Measurements from ENCODE around the gene NUDT19.

Gene NUDT19

GRCh38 chr19:32750441-32751055 lies 58.9 kb downstream of the NUDT19 start:
- H3K36me3 ChIP-seq (ENCODE audit: insufficient read depth, low read length): no peaks in the 10 kb centered on the region
- no peak overlapping the region for H3K4me2 ChIP-seq (ENCODE audit: low read length)

GRCh38 chr19:32751066-32751465 lies 59.4 kb downstream of the NUDT19 start:
- Histone ChIP-seq H3K36me3 (ENCODE audit: insufficient read depth, low read length) (no peaks in the 10 kb centered on the region), H4K20me1 (ENCODE audit: insufficient read depth, low read length) (no peaks in the 10 kb centered on the region), H3K27ac (ENCODE audit: low read depth, low read length, poor library complexity, severe bottlenecking) (no peak overlapping the region), H3K27me3 (ENCODE audit: insufficient read depth, low read length) (no peaks in the 10 kb centered on the region), H2AFZ (ENCODE audit: low read length) (no peak overlapping the region), H3K9me3 (ENCODE audit: low read length) (no peaks in the 10 kb centered on the region), H3K4me3 (ENCODE audit: low read depth, low read length, poor library complexity, severe bottlenecking) (no peak overlapping the region), H3K4me2 (ENCODE audit: low read length) (no peak overlapping the region), H3K79me2 (ENCODE audit: insufficient read depth, low read length) (no peaks in the 10 kb centered on the region), H3K9ac (ENCODE audit: low read length) (no peak overlapping the region), H3K4me1 (ENCODE audit: insufficient read depth, low read length, severe bottlenecking) (no peaks in the 10 kb centered on the region), H3F3A (ENCODE audit: insufficient read depth, low read length) (no peaks in the 10 kb centered on the region), H3K9me2 (ENCODE audit: low read depth, low read length) (no peaks in the 10 kb centered on the region)
- no peak for TF ChIP-seq CTCF (IDR thresholded peaks at IDR 0.05; ENCODE audit: low read length)
- no peak for TF ChIP-seq EZH2 (IDR thresholded peaks at IDR 0.05; ENCODE audit: borderline replicate concordance, low read length)

More at GRCh38 chr19:32750441-32751055, 58.9 kb downstream of the NUDT19 start:
- Histone ChIP-seq H3K9ac (ENCODE audit: low read length) (no peak overlapping the region), H3K27ac (ENCODE audit: low read depth, low read length, poor library complexity, severe bottlenecking) (no peak overlapping the region), H3K79me2 (ENCODE audit: insufficient read depth, low read length) (no peaks in the 10 kb centered on the region), H3K27me3 (ENCODE audit: insufficient read depth, low read length) (no peaks in the 10 kb centered on the region), H3K4me1 (ENCODE audit: insufficient read depth, low read length, severe bottlenecking) (no peaks in the 10 kb centered on the region), H3K9me3 (ENCODE audit: low read length) (no peaks in the 10 kb centered on the region), H3K9me2 (ENCODE audit: low read depth, low read length) (no peaks in the 10 kb centered on the region), H2AFZ (ENCODE audit: low read length) (no peak overlapping the region), H3F3A (ENCODE audit: insufficient read depth, low read length) (no peaks in the 10 kb centered on the region), H3K4me3 (ENCODE audit: low read depth, low read length, poor library complexity, severe bottlenecking) (no peak overlapping the region), H4K20me1 (ENCODE audit: insufficient read depth, low read length) (no peaks in the 10 kb centered on the region)
- TF ChIP-seq CTCF (IDR thresholded peaks at IDR 0.05; ENCODE audit: low read length) (no peak), EZH2 (IDR thresholded peaks at IDR 0.05; ENCODE audit: borderline replicate concordance, low read length) (no peak)

GRCh38 chr19:32757189-32757588 lies 65.6 kb downstream of the NUDT19 start:
- Histone ChIP-seq H3K9me2 (ENCODE audit: low read depth, low read length) (no peaks in the 10 kb centered on the region), H3K4me2 (ENCODE audit: low read length) (no peak overlapping the region), H3K9me3 (ENCODE audit: low read length) (peaks cover 9% of the 10 kb centered on the region), H2AFZ (ENCODE audit: low read length) (no peak overlapping the region), H3K4me1 (ENCODE audit: insufficient read depth, low read length, severe bottlenecking) (no peaks in the 10 kb centered on the region), H3K27ac (ENCODE audit: low read depth, low read length, poor library complexity, severe bottlenecking) (no peak overlapping the region), H3K36me3 (ENCODE audit: insufficient read depth, low read length) (no peaks in the 10 kb centered on the region), H4K20me1 (ENCODE audit: insufficient read depth, low read length) (no peaks in the 10 kb centered on the region), H3K9ac (ENCODE audit: low read length) (no peak overlapping the region), H3K4me3 (ENCODE audit: low read depth, low read length, poor library complexity, severe bottlenecking) (no peak overlapping the region), H3K79me2 (ENCODE audit: insufficient read depth, low read length) (no peaks in the 10 kb centered on the region), H3K27me3 (ENCODE audit: insufficient read depth, low read length) (0 out of 2 replicates have a peak, but pooled peaks cover 4% of the 10 kb centered on the region), H3F3A (ENCODE audit: insufficient read depth, low read length) (no peaks in the 10 kb centered on the region)
- no peak for TF ChIP-seq EZH2 (IDR thresholded peaks at IDR 0.05; ENCODE audit: borderline replicate concordance, low read length)
- TF ChIP-seq CTCF (IDR thresholded peaks at IDR 0.05; ENCODE audit: low read length): no peak

Data from OCI-LY1 (cell line).